B cell (primary cell): ENCODE data around the gene MGMT.

ENCODE experiments used
- CTCF ChIP-seq: fragments of 200-600 bp; IDR thresholded peaks from one replicate; pipeline ENCODE4 v1.8.0; 2022; ENCODE audit warnings: antibody characterized with exemption, mild to moderate bottlenecking
- EZH2 ChIP-seq: IDR thresholded peaks from 2 replicates; pipeline ENCODE4 v1.6.1; 2012; ENCODE audit warnings: borderline replicate concordance, low read depth, mild to moderate bottlenecking, moderate library complexity, low read length; ENCODE audit not compliant: insufficient read depth, poor library complexity, severe bottlenecking

- TF ChIP-seq CTCF = no peak
- no peak for TF ChIP-seq EZH2
These were observed 113.0 kb downstream of the MGMT start for GRCh38 chr10:129580010-129580409.
